ENCODE results near the gene DDX10.

DNA sequence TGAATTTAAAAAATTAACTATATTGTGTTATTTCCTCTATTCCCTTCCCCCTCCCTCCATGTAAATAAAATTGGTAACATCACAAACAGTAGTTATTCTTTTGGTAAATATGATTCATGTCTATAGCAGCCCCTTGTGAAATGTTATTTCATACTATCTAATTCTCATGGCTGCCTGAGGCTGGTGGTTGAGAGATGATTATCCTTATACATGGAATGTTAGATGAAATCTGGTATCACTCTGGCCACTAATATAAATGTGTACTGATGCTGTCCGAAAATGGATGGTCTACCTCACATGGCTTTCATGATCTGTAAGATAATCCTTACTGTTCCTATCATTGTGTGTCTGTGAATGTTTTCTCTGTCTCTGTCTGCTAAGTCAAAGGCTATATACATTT lies 46.3 kb upstream of the DDX10 start:
- TF ChIP-seq, protein P1, sequence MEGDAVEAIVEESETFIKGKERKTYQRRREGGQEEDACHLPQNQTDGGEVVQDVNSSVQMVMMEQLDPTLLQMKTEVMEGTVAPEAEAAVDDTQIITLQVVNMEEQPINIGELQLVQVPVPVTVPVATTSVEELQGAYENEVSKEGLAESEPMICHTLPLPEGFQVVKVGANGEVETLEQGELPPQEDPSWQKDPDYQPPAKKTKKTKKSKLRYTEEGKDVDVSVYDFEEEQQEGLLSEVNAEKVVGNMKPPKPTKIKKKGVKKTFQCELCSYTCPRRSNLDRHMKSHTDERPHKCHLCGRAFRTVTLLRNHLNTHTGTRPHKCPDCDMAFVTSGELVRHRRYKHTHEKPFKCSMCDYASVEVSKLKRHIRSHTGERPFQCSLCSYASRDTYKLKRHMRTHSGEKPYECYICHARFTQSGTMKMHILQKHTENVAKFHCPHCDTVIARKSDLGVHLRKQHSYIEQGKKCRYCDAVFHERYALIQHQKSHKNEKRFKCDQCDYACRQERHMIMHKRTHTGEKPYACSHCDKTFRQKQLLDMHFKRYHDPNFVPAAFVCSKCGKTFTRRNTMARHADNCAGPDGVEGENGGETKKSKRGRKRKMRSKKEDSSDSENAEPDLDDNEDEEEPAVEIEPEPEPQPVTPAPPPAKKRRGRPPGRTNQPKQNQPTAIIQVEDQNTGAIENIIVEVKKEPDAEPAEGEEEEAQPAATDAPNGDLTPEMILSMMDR (IDR thresholded peaks at IDR 0.05): no peak
- TF ChIP-seq POLR2A (IDR thresholded peaks at IDR 0.05): no peak

Data from adrenal gland (tissue), 5 donors.